HUES48 (cell line): ENCODE results near the gene TMTC2.

ENCODE experiments used
- H3K27ac ChIP-seq: one replicate; pipeline ENCODE4 v1.7.0; 2013; ENCODE audit warnings: low read depth, low read length, inconsistent platforms
- H3K27me3 ChIP-seq: 2 replicates; pipeline ENCODE4 v1.6.1; 2013; ENCODE audit warnings: mild to moderate bottlenecking, low read length; ENCODE audit not compliant: control insufficient read depth, insufficient read depth
- H3K36me3 ChIP-seq: 2 replicates; pipeline ENCODE4 v1.6.1; 2013; ENCODE audit warnings: low read length; ENCODE audit not compliant: control insufficient read depth, insufficient read depth
- H3K4me1 ChIP-seq: 2 replicates; pipeline ENCODE4 v1.6.1; 2013; ENCODE audit warnings: mild to moderate bottlenecking, low read length; ENCODE audit not compliant: control insufficient read depth, insufficient read depth
- H3K4me3 ChIP-seq: 2 replicates; pipeline ENCODE4 v1.5.1; 2013; ENCODE audit warnings: mild to moderate bottlenecking, low read depth, low read length
- H3K9ac ChIP-seq: 2 replicates; pipeline ENCODE4 v1.6.1; 2013; ENCODE audit warnings: mild to moderate bottlenecking, low read depth, low read length, moderate library complexity
- H3K9me3 ChIP-seq: 2 replicates; pipeline ENCODE4 v1.6.1; 2013; ENCODE audit warnings: low read length; ENCODE audit not compliant: control insufficient read depth, insufficient read depth

The TMTC2 gene

DNA sequence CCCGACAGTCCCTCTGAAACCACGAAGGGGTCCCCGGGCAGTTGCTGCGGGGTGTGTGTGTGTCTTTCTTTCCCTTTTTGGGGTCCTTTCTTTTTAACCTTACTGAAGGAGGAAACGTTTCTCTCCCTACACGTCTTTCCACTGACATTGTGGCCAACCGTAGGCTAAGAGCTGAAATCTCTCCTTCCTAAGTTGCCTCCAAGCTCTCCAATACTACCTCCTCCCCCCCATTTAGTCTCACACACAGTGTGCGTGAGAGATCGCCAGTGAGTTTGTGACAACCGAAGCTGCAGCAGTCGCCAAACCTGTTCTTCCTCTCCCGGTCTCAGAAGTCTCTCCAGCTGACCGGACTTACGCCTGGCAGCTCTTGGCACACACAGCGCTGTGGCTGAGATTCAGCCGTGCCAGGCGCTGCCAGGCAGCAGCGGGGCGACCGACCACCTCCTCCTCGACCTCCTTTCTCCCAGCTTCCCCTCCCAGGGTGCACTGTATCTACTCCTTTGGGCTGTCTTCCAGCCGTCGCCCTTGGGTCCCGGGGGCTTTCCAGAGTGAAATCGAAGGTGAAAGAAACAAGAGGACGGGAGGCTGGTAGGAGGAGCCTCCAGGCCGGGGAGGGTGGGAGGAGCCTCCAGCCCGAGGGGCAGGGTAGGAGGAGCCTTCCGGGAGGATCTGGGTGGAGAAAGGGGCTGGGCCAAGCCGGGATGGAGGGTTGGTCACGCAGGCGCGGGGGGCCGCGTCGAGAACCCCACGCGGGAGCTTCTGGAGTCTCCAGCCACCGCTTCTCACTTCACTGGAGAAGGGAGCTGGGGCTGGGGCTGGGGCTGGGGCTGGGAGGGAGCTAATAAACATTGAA lies at the start of gene TMTC2:
Gene TMTC2, plus strand, starts transcription at position 739 of the 853 bp plus-strand sequence.
- Histone ChIP-seq H3K9me3 (no peaks in the 10 kb centered on the region), H3K9ac (peak within 1 kb of the TSS; percentile 52; the same call in 1 of the 2 replicates), H3K27me3 (peaks cover 17% of the 10 kb centered on the region), H3K36me3 (no peaks in the 10 kb centered on the region), H3K4me1 (peaks cover 13% of the 10 kb centered on the region), H3K4me3 (peak within 1 kb of the TSS; percentile 73), H3K27ac (peak within 1 kb of the TSS; percentile 40)

DNA sequence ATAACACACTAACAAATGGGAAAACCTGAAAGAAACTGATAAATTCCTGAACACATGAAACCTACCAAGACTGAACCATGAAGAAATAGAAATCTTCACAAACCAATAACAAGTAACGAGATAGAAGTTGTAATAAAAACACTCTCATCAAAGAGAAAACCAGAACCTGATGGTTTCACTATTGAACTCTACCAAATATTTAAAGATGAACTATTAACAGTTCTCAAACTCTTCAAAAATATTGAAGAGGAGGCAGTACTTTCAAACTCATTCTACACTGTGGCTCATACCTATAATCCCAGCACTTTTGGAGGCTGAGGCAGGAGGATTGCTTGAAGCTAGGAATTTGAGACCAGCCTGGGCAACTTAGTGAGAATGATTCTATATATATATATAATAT lies 48.4 kb upstream of the TMTC2 start:
- H3K9me3 ChIP-seq, result no peaks in the 10 kb centered on the region
- H3K27ac ChIP-seq, result no peak overlapping the region
- H3K4me3 ChIP-seq, result no peak overlapping the region
- H3K27me3 ChIP-seq, result no peaks in the 10 kb centered on the region
- H3K9ac ChIP-seq, result no peak overlapping the region
- H3K4me1 ChIP-seq, result no peaks in the 10 kb centered on the region
- H3K36me3 ChIP-seq, result no peaks in the 10 kb centered on the region

DNA sequence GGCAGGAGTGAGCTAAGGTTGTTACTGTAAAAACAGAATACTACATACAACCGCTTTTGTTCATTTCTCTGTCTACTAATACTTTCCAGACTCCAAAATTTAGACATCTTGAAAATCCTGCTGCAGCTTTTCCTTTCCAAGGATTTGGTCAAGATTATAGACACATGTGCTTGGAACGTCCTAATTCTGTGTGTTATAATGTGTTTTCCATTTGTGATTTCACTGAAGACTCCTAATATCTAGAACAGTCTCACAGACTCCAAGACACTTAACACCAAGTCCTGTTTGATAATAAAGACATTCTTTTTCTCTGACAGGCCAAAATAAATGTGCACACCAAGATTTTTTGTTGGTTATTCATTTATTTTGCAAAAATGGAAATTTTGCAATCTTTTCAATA lies 41.8 kb upstream of the TMTC2 start:
- no peak overlapping the region for H3K9ac ChIP-seq
- H3K27me3 ChIP-seq, result no peaks in the 10 kb centered on the region
- no peak overlapping the region for H3K4me3 ChIP-seq
- no peaks in the 10 kb centered on the region for H3K9me3 ChIP-seq
- no peak overlapping the region for H3K27ac ChIP-seq
- peaks cover 11% of the 10 kb centered on the region for H3K4me1 ChIP-seq
- no peaks in the 10 kb centered on the region for H3K36me3 ChIP-seq

DNA sequence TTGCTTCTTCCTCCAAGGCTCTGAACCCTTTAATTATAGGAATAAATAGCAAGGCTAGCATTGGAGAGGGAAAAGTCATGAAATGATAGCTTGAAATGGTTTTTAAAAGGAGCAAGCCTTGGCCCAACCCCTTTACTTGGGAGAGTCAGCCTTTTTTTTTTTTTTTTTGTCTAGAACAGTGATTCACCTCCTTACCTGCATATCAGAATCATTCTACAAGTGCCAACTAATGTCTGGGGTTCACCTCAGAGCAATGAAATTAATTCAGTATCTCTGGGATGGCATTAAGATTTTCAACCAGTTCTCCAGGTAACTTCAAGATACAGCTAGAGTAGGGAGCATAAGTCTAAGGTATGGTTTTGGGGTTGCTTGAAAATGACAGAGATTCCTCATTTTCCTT lies 41.3 kb upstream of the TMTC2 start:
- Histone ChIP-seq H3K27ac (no peak overlapping the region), H3K9me3 (no peaks in the 10 kb centered on the region), H3K4me1 (peaks cover 13% of the 10 kb centered on the region), H3K27me3 (no peaks in the 10 kb centered on the region), H3K36me3 (no peaks in the 10 kb centered on the region), H3K4me3 (no peak overlapping the region), H3K9ac (no peak overlapping the region)

DNA sequence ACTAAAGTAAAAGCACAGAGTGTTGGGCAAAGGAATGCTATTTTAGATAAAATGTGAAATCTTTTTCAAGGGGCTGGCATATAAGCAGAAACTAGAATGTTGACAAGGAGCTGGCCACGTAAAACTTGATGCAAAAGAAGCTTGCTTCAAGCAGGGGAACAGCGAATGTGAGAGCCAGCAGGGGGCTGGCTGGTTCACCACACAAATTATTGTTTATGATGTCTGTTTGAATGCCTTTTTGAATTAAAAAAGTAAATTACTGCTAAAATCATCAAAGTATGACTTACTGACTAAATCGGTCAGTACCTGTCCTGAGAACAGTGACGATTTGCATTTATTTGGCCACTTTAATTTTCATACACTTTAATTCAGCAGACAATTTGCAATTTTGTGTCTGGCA lies 38.9 kb upstream of the TMTC2 start:
- H3K4me3 ChIP-seq, result no peak overlapping the region
- H3K9me3 ChIP-seq, result no peaks in the 10 kb centered on the region
- no peaks in the 10 kb centered on the region for H3K36me3 ChIP-seq
- peaks cover 21% of the 10 kb centered on the region for H3K4me1 ChIP-seq
- no peak overlapping the region for H3K27ac ChIP-seq
- H3K9ac ChIP-seq, result no peak overlapping the region
- no peaks in the 10 kb centered on the region for H3K27me3 ChIP-seq

DNA sequence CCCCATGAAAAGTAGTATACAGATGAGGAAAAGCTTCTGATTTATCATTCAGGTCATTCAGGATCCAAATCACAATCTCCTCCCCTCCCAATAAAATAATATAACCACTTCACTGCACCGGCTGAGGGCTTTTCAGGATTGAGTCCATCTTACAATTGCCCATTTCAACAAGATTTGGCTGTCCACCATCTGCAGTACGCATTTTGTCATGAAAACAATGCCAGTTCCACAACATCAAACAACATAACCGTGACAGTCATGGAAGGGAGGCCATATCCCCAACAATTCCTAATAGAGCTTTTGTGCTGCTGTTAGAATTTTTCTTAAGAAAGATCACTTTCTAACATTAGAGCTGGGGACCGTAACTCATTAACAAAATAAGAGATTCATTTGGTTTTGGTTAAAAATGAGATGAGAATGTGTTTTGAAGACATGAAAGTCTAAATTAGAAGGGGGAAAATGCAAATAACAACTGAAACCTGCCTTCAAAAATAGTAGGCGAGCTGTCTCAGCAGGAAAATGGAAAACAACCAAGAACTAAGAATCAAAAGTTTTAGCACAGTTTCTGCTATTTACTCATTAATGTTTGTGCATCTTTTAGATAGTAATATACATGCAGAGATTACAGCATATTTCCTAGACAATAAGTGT lies 38.3 kb upstream of the TMTC2 start:
- no peak overlapping the region for H3K4me3 ChIP-seq
- H3K9ac ChIP-seq, result no peak overlapping the region
- no peak overlapping the region for H3K27ac ChIP-seq
- H3K36me3 ChIP-seq, result no peaks in the 10 kb centered on the region
- H3K9me3 ChIP-seq, result no peaks in the 10 kb centered on the region
- H3K4me1 ChIP-seq, result peaks cover 21% of the 10 kb centered on the region
- H3K27me3 ChIP-seq, result no peaks in the 10 kb centered on the region

DNA sequence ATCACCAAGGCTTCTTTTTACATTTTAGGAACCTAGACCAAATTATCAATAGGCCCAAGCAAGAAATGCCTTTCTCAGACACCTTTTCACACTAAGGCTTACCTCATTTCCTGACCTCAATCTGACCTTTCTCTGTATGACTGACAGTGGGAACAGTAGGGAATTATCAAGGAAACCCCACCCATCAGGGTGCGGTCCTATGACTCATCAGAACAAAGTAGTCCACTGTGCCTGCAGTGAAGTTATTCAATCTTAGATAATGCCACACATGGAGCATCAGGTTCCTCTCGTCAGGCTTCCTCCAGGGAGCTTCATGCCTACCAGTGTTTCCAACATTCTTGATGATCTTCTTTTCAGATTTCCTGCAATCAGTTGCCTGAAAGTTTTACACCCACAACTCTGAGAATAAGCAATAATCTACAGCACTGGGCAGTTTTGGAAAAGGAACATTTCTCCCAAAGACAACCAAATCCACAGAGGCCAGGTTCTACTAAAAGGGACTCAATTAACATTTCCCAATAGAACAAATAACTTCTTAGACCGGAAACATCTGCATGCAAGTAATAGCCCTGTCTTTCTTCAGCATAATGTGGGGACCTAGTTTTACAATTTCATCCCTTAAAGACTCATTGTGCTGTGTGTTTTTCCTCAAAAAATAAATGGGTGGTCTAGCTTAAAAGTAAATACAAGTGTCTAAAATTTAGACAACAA lies 35.9 kb upstream of the TMTC2 start:
- H3K9me3 ChIP-seq, result no peaks in the 10 kb centered on the region
- no peaks in the 10 kb centered on the region for H3K27me3 ChIP-seq
- no peak overlapping the region for H3K9ac ChIP-seq
- no peak overlapping the region for H3K4me3 ChIP-seq
- H3K4me1 ChIP-seq, result peaks cover 21% of the 10 kb centered on the region
- H3K36me3 ChIP-seq, result no peaks in the 10 kb centered on the region
- H3K27ac ChIP-seq, result peak overlapping the region; percentile 51

DNA sequence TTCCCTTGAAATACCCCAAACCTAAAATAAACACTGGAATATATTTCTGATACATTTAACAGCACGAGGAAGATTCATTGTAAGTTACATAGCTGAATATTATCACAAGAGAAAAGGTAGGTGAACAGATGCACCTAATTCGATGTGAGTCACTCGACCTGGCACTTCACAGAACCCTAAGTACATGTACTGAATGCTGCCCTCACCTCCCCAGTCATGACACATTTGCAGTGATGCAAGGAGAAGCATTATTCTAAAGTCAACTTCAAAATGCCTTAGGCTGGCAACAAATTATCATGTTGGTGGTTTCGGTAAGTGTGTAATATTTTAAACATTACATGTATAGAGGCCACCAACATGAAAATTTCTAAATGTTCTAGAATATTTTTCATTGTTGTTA lies 35.2 kb upstream of the TMTC2 start:
- H3K4me3 ChIP-seq, result no peak overlapping the region
- H3K27ac ChIP-seq, result no peak overlapping the region
- H3K4me1 ChIP-seq, result peaks cover 21% of the 10 kb centered on the region
- no peaks in the 10 kb centered on the region for H3K27me3 ChIP-seq
- no peaks in the 10 kb centered on the region for H3K36me3 ChIP-seq
- H3K9ac ChIP-seq, result no peak overlapping the region
- H3K9me3 ChIP-seq, result no peaks in the 10 kb centered on the region

DNA sequence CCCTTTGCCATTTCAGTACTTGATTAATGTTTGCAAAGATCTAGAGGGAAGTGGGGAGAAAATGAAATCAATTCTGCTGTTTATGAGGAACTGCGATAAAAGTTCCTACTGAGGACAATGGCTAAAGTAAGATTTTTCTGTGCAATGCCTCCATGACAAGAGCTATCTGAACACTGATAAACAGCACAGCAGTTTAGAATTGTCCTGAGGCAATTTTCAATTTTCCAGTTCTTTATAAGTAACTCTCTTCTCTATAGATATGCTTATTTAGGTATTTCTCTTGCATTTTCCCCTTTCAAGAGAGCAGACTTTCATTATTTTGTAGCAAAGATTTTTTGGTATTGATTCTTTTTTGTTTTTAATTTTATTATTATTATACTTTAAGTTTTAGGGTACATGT lies 34.6 kb upstream of the TMTC2 start:
- no peak overlapping the region for H3K27ac ChIP-seq
- H3K27me3 ChIP-seq, result no peaks in the 10 kb centered on the region
- H3K4me1 ChIP-seq, result peaks cover 21% of the 10 kb centered on the region
- no peaks in the 10 kb centered on the region for H3K36me3 ChIP-seq
- no peaks in the 10 kb centered on the region for H3K9me3 ChIP-seq
- H3K4me3 ChIP-seq, result no peak overlapping the region
- no peak overlapping the region for H3K9ac ChIP-seq

DNA sequence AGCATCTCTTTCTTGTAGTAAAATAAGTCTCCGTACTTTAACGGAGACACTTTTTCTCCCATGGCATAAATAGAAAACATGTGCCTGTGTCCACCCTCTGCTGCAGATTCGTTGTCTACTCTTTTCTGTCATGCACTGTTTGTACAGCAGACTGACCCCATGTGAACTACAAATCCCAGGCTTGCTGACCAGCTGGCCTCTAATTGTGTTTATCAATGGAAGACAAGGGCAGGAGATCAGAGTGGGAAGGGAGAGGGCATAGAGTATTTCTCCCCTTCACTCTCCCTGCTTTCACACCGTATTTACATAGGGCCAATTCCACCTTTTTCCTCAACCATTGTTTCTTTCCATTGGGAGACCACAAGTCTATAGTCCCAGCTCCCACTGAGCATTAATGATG lies 31.0 kb upstream of the TMTC2 start:
- Histone ChIP-seq H3K9me3 (no peaks in the 10 kb centered on the region), H3K4me1 (0 out of 2 replicates have a peak, but pooled peaks cover 4% of the 10 kb centered on the region), H3K9ac (no peak overlapping the region), H3K36me3 (no peaks in the 10 kb centered on the region), H3K27me3 (no peaks in the 10 kb centered on the region), H3K27ac (no peak overlapping the region), H3K4me3 (no peak overlapping the region)
